Measurements from ENCODE around the gene LRP2. TPM values are rescaled to one million over a fixed set of nuclear protein-coding genes. Genes with fewer than 3 reads are reported as not detected.
A peak's percentile ranks its signal among the peaks of the same experiment; 100 is the strongest.
"Not testable (repeated sequence)": the region's sequence is repeated elsewhere in the genome, so short reads cannot be mapped to it uniquely, and the experiment has no call there.

The LRP2 gene
- total RNA-seq, result not detected
- long read RNA-seq, result 0 reads

DNA sequence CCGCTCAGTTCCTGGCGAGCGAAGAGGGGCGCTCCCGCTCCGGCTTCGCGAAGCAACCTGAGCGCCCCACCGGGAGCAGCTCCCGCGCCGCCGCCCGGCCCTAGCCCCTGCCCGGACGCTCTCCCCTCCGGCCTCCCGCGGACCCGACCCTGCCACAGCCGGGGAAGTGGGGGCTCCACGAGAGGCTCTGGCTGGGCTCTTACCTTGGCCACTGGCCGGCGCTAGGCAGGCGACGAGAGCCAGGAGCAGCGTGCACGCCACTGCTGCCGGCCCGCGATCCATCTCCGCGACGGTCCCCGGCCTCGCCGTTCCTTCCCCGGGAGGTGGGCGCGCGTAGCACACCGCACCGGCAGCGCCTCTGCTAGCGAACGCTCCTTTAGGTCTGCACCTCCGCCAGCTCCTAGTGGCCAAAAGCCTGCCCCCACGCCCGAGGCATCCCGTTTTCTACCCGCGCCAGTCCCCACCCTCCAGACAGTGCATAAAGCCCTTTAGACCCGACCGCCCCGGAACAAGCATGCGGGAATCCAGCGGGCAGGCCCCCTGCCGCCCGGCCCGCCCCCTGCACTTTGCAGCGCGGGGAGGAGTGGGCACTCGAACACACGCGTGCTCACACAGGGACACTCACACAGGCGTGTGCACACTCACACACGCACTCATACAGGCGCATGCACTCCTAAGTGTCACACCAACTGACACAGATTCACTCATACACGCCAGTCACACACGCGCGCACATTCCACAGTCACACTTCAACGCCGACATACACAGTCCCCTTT is at the start of gene LRP2:
Gene LRP2 (minus strand): TSS at position 417 of the 776 bp plus-strand sequence. CDS start 135 bp downstream, at position 282.
- peak in 1 of 2 donors; percentile 47 for DNase-seq
- intact Hi-C loops (cut with DNase I, micrococcal nuclease), result no loop called here
- peak; percentile 65 for ATAC-seq

DNA sequence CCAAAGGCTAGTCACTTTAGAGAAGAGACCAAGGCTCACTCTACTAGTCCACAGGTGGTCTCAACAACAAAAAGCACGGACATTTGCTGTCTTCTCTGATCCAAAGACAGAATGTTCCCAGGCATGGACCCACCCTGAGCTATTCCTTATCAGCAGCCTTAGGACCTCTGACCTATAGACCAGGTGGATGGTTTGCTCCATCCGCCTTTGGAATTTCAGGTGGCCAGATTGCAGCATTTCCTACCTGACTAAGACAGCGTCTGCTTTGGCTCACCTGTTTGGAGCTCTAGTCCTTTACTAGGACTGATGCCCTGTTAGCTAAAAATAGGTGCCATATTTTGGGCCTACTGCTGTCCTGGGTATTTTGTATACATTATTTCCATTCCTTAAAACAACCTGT is 44.6 kb upstream of the LRP2 start:
- intact Hi-C loops (cut with DNase I, micrococcal nuclease), result no loop called here
- DNase-seq (no peak), ATAC-seq (no peak)

DNA sequence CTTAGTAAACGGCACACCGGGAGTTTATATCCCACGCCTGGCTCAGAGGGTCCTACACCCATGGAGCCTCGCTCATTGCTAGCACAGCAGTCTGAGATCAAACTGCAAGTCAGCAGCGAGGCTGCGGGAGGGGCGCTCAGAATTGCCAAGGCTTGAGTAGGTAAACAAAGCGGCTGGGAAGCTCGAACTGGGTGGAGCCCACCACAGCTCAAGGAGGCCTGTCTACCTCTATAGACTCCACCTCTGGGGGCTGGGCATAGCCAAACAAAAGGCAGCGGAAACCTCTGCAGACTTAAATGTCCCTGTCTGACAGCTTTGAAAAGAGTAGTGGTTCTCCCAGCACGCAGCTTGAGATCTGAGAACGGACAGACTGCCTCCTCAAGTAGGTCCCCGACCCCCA is 37.2 kb upstream of the LRP2 start:
- intact Hi-C loops (cut with DNase I, micrococcal nuclease); ATAC-seq; DNase-seq: not testable (repeated sequence)

DNA sequence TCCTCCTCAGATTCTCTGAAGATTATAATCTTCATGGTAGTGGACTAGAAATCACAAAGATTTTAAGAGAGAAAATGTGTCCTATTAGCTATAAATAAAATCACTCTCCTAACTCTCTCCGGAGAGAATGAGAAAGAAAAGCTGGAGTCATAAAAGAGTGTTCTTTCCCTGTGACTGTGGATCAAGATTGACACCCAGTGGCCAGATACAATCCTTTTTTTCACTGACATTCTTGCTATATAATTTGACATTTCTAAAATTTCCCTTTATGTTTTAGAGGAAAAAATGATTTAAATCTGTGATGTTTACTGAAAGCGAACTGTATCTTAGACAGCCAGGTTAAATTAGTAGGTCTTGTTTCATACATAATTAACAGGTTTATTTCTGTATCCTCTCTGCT is 35.4 kb upstream of the LRP2 start:
- ATAC-seq (no peak), DNase-seq (no peak)
- intact Hi-C loops (cut with DNase I, micrococcal nuclease), result no loop called here

DNA sequence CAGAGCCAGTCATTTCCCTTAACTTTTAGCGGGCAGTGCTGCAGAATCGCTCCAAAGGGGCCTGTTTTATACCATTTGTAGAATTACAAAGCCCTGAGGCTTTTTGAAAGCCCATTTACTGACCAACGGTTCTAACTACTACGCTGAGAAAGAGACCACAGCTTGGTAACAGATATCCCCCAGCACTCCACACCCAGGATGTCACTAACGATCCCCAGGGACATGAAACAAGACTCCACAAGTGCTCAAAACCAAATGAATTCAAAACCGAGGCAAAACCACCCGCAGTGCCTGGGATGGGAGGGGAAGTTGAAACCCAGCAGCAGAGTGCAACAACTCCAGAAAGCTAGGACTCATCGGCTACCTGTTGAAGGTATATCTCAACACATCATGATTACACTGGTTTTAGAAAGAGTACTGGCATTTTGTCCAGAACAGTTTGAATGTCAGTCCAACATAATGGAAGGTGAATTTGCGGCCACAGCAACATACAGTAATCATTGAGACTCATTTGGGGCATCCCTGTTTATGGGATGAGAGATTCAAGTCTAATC is 33.6 kb upstream of the LRP2 start:
- ATAC-seq (no peak), DNase-seq (no peak)
- intact Hi-C loops (cut with DNase I, micrococcal nuclease), result no loop called here

DNA sequence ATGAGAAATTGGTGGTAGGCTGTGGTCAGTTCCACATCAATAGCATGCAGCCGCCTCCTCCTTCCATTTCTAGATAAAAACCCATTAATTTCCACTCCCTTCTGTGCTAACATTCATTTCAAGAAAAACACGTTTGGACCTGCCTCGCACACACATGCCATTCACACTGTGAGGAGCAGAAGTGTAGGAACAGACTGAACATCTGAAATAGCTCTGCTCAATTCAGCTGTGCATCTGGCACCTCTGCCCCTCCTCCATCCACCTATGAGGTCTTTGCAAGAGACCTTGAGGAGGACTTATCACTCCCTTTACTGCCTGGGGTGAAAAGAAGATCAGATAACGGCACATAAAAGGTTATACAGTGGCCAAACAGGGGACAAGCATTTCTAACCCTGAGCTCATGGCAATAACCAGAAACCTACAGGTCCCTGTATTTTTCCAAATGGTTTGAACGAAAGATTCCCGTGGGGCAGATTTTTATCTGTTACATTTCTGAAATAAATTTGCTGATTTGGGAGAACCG is 30.8 kb upstream of the LRP2 start:
- intact Hi-C loops (cut with DNase I, micrococcal nuclease), result no loop called here
- DNase-seq, result no peak
- no peak for ATAC-seq

DNA sequence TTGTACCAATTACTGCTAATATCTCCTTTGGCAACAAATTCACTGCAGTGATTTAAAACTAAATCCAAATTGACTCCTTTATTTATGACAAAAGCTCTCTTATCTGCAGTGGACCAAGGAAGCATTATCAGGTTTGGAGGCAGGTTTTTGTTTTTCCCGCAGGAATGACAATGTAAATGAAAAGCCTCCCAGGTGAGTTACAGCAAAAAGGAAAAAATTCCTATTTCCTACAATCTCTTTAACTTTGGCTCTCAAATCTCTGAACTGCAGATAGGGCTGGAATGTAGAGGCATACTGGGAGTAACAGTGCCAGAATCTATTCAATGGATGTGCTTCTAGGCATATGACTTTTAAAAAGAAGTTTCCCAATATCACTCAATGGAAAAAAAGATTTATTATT is 28.9 kb upstream of the LRP2 start:
- no peak for DNase-seq
- ATAC-seq, result no peak
- intact Hi-C loops (cut with DNase I, micrococcal nuclease), result no loop called here

DNA sequence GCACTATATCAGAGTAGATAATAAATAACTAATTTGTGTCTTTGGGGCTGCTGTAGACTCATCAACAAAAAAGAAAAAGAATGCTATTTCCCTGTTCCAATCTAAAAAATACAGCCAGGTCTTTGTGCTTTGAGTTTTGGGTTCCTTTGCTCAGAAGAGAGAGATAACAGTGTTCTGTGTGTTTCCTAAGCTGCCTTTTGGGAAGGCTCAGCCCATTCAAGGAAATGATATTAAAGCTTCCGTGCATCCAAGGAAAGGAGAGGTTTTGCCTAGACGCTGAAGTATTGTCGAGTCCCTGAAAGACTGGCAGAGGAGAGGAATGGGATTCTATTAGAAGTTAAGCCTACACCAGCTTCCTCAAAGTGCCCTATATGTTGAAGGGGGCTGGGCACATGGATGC is 25.8 kb upstream of the LRP2 start:
- intact Hi-C loops (cut with DNase I, micrococcal nuclease), result no loop called here
- ATAC-seq (no peak), DNase-seq (no peak)

DNA sequence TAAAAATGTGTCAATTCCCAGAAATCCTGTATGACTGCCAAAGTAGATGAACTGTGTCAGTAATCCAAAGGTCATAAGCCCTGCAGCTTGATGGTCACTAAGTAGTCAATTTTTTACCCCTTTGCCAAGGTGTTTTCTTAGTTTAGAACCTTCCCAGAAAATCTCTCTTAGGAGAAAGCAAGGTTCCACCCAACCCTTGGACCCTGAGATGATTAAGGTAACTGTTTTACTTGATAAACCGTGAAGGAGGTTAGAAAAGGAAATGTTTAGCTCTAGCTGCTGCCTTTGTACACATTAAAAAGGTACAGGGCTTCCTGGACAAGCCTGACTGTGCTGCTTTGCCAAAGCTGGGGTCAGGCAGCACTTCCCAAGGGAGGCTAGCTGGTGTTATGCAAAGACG is 24.4 kb upstream of the LRP2 start:
- DNase-seq (no peak), ATAC-seq (no peak)
- intact Hi-C loops (cut with DNase I, micrococcal nuclease), result no loop called here

DNA sequence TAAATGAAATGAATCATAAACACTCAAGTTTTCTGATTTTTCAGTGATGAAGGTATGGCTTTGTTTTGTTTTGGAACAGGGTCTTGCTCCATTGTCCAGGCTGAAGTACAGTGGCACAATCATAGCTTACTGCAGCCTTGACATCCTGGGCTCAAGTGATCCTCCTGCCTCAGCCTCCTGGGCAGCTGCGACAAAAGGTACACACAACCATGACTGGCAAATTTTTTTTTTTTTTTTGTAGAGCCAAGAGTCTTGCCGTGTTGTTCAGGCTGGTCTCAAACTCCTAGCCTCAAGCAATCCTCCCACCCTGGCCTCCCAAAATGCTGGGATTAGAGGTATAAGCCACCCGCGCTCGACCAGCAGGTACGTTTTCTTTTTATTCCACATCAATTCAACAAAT is 22.5 kb upstream of the LRP2 start:
- DNase-seq (no peak), ATAC-seq (no peak)
- intact Hi-C loops (cut with DNase I, micrococcal nuclease), result no loop called here

DNA sequence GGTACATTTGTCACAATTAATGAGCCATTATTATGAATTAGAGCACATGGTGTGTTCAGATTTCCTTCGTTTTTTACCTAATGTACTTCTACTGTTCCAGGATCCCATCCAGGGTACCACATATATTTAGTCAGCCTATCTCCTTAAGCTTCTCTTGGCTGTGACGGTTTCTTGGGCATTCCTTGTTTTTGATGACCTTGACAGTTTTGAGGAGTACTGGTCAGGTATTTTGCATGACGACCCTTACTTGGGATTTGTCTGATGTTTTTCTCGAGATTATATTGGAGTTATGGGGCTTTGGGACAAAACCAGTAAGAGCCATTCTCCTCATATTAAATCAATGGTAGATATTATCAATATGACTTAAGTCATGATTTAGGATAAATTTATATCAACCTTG is 10.2 kb upstream of the LRP2 start:
- no peak for ATAC-seq
- DNase-seq, result no peak
- intact Hi-C loops (cut with DNase I, micrococcal nuclease), result no loop called here

DNA sequence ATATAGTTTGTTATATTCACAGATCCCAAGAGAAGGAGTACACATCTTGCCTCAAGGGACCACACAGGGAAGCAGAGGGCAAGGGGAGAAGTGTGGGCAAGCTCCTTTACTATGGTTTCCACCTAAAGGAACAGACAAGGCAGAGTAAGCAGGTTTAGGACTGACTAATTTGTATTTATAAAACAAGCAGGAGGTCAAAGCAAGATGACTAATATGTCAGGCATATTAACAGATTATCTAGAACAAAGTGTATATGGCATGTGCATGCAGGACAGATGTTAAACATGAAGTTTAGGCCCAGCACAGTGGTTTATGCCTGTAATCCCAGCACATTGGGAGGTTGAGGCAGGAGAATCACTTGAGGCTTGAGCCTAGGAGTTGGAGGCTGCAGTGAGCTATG is 3.7 kb upstream of the LRP2 start:
- ATAC-seq, result no peak
- no peak for DNase-seq
- intact Hi-C loops (cut with DNase I, micrococcal nuclease), result no loop called here

DNA sequence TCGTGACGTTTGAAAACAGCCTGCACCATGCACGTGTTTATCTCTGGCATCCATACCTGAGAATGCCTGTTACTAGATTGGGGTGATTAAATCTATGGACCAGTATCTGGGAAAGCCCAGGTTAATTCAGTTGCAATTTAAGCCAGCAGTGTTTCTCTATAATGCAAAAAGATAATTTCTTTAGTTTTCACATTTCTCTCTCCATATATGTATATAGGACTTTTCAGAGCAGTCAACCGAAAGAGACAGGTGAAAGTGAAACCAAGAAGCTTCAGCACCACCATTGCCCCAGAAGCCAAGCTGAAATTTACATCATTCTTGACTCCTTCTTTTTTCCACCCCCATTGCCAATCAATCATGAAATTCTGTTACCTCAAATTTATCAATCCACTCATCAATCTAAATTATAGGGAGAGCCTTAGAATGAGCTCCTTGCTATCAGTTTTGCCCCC is 2.7 kb upstream of the LRP2 start:
- ATAC-seq, result no peak
- intact Hi-C loops (cut with DNase I, micrococcal nuclease), result no loop called here
- no peak for DNase-seq

DNA sequence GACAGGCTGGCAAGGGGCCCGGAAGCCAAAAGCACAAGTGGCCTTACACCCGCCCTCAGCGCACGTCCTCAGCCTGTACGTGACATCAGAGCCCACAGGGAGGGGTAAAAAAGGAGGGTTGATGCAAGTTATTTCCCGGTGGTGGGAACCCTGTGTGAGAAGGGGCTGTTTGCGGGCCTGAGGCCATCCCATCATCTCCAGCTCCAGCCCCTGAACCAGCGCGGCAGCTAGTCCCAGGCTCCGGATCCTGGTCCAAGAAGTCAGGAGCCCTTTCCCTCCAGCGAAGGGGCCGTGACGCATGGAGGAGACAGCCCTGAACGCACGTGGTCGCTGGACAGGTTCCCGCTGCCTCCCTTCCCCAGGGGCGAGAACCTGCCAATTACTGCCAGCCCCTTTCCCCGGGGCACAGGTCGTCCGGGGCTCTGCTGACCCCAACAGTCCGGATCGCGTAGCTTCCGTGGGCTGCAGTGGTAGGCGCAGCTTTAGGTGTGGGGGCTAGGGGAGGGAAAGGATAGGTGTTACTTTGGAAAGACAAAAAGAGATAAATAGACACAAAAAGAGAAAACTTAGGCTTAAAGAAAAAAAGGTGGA is 1.3 kb upstream of the LRP2 start:
- DNase-seq, result peak in 1 of 2 donors; percentile 28
- intact Hi-C loops (cut with DNase I, micrococcal nuclease), result no loop called here
- peak; percentile 48 for ATAC-seq

DNA sequence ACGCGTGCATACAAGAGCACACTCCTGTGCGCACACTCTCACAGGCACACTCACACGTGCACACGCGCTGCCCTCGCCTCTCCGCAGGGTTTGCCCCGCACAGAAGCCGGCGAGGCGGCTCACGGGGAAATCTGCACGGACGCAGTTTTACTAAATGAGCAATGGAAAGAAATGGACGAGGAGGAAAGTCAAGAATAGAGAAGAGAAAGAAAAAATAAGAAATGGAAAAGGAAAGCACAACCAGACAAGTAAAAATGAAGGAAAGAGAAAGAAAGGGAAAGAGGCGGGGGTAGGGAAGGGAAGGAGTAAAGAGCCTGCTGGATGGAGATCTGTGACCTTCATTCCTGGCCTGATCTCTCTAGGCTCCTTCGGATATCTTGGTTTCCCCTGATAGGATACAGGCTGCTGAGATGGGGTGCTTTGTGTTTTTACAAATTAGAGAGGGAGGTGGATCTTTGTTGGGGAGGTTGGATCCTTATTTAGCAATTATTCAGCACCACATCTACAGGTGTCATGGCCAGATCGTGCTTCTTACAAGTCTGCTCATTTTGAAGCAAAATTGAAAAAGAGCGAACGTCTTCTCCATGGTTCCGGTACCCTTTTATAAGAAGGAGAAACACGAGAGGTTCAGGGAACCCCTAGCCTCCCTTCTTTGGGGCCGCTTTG is 693 bp upstream of the LRP2 start:
- intact Hi-C loops (cut with DNase I, micrococcal nuclease), result no loop called here
- DNase-seq (no peak), ATAC-seq (no peak)

DNA sequence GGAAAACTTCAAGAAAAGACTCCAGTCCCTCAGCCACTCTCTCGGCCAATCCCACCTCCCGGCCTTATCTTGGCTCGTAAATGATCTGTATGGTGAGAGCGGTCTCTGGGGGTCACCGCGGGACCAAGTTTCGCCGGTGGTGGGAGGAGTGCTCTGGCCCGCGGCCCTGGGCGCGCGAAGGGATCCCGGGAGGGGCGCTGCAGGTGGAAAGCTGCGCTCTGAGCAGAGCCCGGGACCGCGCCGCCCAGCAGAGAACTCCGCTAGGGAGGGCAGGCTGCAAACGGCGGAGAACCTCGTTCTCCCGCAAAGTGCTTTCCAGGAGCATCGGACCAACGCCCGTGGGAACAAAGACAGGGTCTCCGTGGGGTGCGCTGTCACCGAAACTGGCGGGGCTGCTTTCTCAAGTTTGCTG is 622 bp downstream of the LRP2 start:
- intact Hi-C loops (cut with DNase I, micrococcal nuclease), result no loop called here
- DNase-seq (peak in 1 of 2 donors; percentile 9), ATAC-seq (peak; percentile 27)

DNA sequence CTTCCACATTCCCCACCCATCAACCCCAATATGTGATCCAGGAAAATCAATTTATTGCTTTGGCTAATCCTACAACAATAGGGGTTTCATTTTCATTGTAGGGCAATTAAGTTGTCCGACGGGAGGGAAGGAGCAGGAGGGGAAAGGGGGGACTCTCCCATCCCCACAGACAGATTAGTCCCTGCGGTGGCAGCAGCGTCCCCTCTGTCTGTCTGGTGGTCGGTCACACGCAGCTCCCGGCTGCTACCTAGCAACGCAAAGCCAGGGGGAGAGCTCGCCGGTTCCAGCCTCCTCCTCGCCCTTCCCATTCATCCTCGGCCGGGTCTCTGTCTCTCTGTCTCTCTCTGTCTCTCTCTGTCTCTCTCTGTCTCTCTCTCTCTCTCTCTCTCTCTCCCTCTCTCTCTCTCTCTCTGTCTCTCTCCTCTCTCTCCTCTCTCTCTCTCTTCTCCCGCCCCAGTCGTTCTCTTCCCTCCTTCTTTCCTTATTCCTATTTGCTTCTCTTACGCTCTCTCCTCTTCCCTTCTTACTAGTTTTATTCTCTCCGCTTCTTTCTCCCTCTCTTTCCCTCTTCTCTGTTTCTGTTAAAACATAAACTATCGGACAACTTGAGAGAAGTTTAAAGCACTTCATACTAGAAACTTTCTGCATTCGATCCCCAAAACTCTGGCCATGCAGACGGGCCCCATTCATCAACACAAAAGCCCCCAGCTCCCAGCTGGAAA is 1.2 kb downstream of the LRP2 start:
- intact Hi-C loops (cut with DNase I, micrococcal nuclease), result no loop called here
- no peak for ATAC-seq
- no peak for DNase-seq

DNA sequence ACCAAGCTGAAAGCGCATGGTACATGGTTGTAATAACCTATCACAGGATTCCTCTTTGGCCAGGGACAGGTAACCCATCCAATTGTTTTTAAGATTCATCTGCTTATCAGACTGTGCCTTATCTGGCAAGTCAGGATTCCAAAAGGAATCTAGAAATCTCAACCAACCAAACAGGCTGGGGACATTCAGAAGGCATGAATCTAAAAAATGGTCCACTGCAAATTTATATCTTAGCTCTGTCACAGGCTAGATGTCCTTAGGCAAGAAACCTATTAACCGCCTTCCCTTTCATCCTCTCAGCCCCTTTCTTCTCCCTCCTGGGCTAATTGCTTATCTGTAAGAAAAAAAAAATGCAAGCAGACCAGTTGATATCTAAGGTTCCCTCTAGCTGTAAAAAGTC is 4.3 kb downstream of the LRP2 start:
- intact Hi-C loops (cut with DNase I, micrococcal nuclease), result no loop called here
- no peak for DNase-seq
- no peak for ATAC-seq

DNA sequence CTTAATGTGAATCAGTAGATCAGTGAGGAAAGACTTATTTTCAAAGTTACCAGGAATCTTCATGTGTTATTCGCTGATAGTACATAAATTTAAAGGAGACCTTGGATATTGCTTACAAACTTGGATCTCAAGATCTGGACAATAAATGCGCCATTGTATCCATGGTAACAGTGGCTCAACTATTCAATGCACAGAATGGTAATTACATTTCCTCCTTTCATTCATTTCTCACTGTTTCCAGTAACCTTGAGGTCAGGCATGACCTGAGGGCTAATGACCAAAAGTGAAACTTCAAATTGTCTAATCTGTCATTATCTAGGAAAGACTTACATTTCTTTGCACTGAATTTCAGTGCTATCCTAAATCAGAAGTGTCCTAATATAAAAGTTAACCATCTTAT is 8.1 kb downstream of the LRP2 start:
- no peak for ATAC-seq
- DNase-seq, result no peak
- intact Hi-C loops (cut with DNase I, micrococcal nuclease), result no loop called here
